ENCODE measurements around the gene TMEM171.

The TMEM171 gene

DNA sequence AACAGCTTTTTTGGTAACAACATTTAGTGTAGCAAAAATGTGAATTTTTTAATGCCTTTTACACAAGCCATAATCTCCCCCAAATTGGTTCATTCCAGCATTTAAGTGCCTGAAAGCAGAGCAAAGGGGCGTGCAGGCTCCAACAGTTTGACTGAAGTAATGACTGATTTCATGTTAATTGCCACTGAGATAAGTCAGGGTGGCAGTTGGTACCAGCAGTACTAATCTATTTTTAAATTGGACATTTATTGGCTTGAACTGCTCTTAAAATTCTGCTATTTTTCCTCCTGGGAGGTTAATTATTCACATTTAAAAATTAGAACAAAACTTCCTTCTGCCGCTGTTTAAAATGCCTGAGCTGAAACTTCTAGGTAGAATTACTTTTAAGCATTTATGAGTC is 12.4 kb downstream of the TMEM171 start:
- Histone ChIP-seq H3K27me3 (ENCODE audit: control insufficient read depth in 1 of 2, insufficient read depth in 2 of 2, low read length in 2 of 2) (no peaks in the 10 kb centered on the region), H3K9ac (ENCODE audit: low read depth in 1 of 2, low read length in 2 of 2) (no peak overlapping the region), H3K9me3 (ENCODE audit: control insufficient read depth in 1 of 2, low read length in 2 of 2) (no peaks in the 10 kb centered on the region), H3K36me3 (ENCODE audit: control insufficient read depth in 1 of 2, insufficient read depth in 2 of 2, low read length in 2 of 2) (peaks cover 0 to 11% of the 10 kb centered on the region in 2 donors), H3K4me1 (ENCODE audit: control insufficient read depth in 1 of 2, insufficient read depth in 2 of 2, low read length in 2 of 2) (peaks cover 56 to 64% of the 10 kb centered on the region in 2 donors), H3K27ac (ENCODE audit: low read depth, low read length) (no peak overlapping the region), H3K4me3 (ENCODE audit: low read depth in 1 of 2, low read length in 2 of 2) (no peak overlapping the region)

DNA sequence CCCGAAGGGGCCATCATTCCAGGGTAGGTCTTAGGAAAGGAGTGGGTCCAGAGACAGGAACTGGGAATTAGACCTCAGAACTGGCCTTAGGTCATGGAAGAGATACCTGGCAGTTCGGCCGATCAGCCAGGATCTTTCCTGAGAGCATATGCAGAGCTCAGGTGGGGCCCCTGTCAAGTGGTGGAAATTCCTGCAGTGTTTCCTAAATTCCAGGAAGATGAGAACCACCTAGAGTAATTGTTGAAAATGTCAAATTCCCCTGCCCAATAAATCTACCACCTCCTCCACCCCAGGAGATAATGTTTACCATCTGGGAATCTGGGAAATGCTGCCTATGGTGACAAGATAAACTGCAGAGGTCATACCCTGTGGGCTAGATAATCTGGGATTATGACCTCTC is 14.6 kb downstream of the TMEM171 start:
- H3K36me3 ChIP-seq (ENCODE audit: control insufficient read depth in 1 of 2, insufficient read depth in 2 of 2, low read length in 2 of 2): peaks cover 0 to 5% of the 10 kb centered on the region in 2 donors
- H3K9ac ChIP-seq (ENCODE audit: low read depth in 1 of 2, low read length in 2 of 2): no peak overlapping the region
- peaks cover 58 to 65% of the 10 kb centered on the region in 2 donors for H3K4me1 ChIP-seq (ENCODE audit: control insufficient read depth in 1 of 2, insufficient read depth in 2 of 2, low read length in 2 of 2)
- H3K9me3 ChIP-seq (ENCODE audit: control insufficient read depth in 1 of 2, low read length in 2 of 2): no peaks in the 10 kb centered on the region
- H3K4me3 ChIP-seq (ENCODE audit: low read depth in 1 of 2, low read length in 2 of 2): no peak overlapping the region
- H3K27me3 ChIP-seq (ENCODE audit: control insufficient read depth in 1 of 2, insufficient read depth in 2 of 2, low read length in 2 of 2): no peaks in the 10 kb centered on the region
- H3K27ac ChIP-seq (ENCODE audit: low read depth, low read length): no peak overlapping the region

DNA sequence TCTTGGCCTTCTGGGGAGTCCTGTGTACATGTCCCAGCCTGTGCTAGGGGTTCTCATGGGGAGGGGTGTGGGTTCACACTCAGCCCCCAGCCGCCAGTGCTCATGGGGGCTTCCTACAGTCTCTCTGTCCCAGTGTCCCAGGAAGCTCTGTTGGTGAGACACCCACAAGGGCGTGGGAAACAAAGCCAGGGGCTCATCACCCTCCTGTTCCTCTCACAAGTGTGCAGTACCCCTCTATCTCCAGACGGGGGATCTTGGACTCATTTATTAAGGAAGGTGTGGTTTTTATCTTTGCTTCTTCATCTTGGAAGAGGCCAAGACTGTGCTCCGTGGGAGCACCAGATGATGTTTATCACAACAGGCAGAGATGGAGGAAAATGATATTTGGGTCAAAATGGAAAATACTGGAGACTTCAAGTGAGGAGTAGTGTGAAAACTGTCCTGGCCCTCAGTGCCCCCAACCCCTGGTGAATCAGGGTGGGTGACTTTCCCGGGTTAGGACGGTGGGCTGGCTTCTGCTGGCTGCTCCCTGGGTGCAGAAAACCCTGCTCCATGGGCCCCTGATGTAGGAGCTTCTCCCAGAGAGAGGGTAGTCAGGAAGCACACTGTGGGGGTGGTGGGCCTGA is 15.2 kb downstream of the TMEM171 start:
- Histone ChIP-seq H3K9me3 (ENCODE audit: control insufficient read depth in 1 of 2, low read length in 2 of 2) (no peaks in the 10 kb centered on the region), H3K36me3 (ENCODE audit: control insufficient read depth in 1 of 2, insufficient read depth in 2 of 2, low read length in 2 of 2) (no peaks in the 10 kb centered on the region), H3K27me3 (ENCODE audit: control insufficient read depth in 1 of 2, insufficient read depth in 2 of 2, low read length in 2 of 2) (no peaks in the 10 kb centered on the region), H3K4me1 (ENCODE audit: control insufficient read depth in 1 of 2, insufficient read depth in 2 of 2, low read length in 2 of 2) (peaks cover 52 to 60% of the 10 kb centered on the region in 2 donors), H3K27ac (ENCODE audit: low read depth, low read length) (no peak overlapping the region), H3K9ac (ENCODE audit: low read depth in 1 of 2, low read length in 2 of 2) (no peak overlapping the region), H3K4me3 (ENCODE audit: low read depth in 1 of 2, low read length in 2 of 2) (no peak overlapping the region)

DNA sequence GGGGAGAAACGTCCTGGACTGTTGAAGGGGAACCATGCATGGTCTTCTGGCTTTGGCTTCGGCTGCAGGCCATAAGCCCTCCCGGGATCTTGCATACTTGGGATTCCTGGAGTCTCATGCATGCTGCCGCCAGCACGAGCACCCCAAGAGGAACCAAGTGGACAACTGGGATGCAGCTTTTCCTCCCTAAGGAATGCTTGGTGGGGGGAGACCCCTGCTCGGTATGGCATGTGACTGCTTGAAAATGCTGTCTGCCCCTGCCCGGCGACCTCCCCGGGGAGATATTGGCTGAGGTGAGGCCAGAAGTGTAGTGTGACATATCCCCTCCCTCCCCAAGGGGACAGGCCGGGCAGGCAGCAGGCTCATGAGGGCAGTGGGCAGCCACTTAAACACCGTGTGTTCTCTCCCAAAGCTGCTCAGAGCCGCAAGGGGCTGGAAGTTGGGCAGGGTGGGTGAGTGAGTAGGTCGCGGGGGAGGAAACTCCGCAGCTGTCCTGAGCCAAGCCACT is 15.7 kb downstream of the TMEM171 start:
- Histone ChIP-seq H3K9ac (ENCODE audit: low read depth in 1 of 2, low read length in 2 of 2) (no peak overlapping the region), H3K27ac (ENCODE audit: low read depth, low read length) (no peak overlapping the region), H3K4me1 (ENCODE audit: control insufficient read depth in 1 of 2, insufficient read depth in 2 of 2, low read length in 2 of 2) (peaks cover 48 to 54% of the 10 kb centered on the region in 2 donors), H3K27me3 (ENCODE audit: control insufficient read depth in 1 of 2, insufficient read depth in 2 of 2, low read length in 2 of 2) (no peaks in the 10 kb centered on the region), H3K9me3 (ENCODE audit: control insufficient read depth in 1 of 2, low read length in 2 of 2) (no peaks in the 10 kb centered on the region), H3K36me3 (ENCODE audit: control insufficient read depth in 1 of 2, insufficient read depth in 2 of 2, low read length in 2 of 2) (no peaks in the 10 kb centered on the region), H3K4me3 (ENCODE audit: low read depth in 1 of 2, low read length in 2 of 2) (no peak overlapping the region)

DNA sequence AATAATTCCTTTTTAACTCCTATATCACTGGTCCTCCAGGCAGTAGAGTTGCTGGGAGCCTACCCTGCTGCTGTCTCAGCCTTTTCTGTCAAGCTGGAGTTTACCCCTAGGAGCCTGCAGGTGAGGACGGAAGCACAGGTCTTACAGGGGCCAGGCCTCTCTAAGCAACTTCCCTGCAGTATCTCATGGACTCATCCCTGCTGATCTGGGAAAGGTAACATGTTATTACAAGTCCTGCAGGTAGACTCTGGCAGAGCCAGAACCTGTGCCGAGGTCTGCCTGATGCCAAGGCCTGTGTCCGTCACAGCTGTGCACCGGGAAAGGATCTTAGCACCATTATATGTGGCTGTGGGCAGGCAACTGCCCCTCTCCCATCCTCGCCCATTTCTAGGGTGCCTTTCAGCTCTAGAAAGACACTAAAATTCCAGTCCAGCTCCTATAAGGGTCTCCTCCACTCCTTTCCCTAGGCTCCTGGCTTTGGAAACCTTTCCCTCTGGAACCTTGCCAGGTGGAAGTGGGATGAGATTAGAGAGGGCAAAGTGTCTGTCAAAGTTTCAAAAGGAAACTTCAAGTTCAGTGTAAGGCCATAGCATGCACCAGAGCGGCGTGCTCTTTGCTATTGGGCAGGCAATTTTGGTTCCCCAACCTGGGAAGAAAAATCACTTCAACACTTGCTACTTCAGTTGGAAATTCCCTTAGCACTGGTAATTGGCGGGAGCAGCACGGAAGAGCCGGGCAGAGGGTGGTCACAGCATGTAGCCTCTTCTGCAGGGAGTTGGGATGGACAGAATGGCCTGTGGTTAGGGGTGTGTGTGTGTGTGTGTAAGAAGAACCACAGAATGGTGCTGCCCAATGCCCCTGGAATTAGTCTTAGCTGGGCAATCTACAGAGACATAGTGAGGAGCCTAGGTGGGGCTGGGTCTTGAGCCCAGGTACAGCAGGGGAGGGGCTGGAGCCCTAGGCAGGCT is 17.5 kb downstream of the TMEM171 start:
- Histone ChIP-seq H3K27ac (ENCODE audit: low read depth, low read length) (no peak overlapping the region), H3K27me3 (ENCODE audit: control insufficient read depth in 1 of 2, insufficient read depth in 2 of 2, low read length in 2 of 2) (no peaks in the 10 kb centered on the region)

DNA sequence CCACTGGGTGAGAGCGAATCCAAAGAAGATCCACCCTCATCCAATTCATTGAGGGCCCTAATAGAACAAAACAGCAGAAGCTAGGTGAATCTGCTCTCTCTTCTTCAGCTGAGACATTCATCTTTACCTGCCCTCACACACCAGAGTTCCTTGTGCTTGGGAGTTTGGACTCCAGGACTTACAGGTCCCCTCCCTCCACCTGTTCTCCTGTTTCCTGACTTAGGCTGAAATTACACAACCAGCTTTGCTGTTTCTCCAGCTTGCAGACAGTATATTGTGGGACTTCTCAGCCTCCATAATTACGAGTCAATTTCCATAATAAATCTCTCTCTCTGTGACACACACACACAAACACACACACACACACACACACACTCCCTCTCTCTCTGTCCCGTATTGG is 19.1 kb downstream of the TMEM171 start:
- Histone ChIP-seq H3K4me1 (ENCODE audit: control insufficient read depth in 1 of 2, insufficient read depth in 2 of 2, low read length in 2 of 2) (peaks cover 31% of the 10 kb centered on the region in 2 donors), H3K36me3 (ENCODE audit: control insufficient read depth in 1 of 2, insufficient read depth in 2 of 2, low read length in 2 of 2) (no peaks in the 10 kb centered on the region), H3K4me3 (ENCODE audit: low read depth in 1 of 2, low read length in 2 of 2) (no peak overlapping the region), H3K27ac (ENCODE audit: low read depth, low read length) (no peak overlapping the region), H3K9ac (ENCODE audit: low read depth in 1 of 2, low read length in 2 of 2) (no peak overlapping the region), H3K27me3 (ENCODE audit: control insufficient read depth in 1 of 2, insufficient read depth in 2 of 2, low read length in 2 of 2) (no peaks in the 10 kb centered on the region), H3K9me3 (ENCODE audit: control insufficient read depth in 1 of 2, low read length in 2 of 2) (no peaks in the 10 kb centered on the region)

More for the DNA sequence above, 17.5 kb downstream of the TMEM171 start:
- H3K9ac ChIP-seq (ENCODE audit: low read depth in 1 of 2, low read length in 2 of 2): peak overlapping the region in 1 of 2 donors; percentile 25
- no peaks in the 10 kb centered on the region for H3K9me3 ChIP-seq (ENCODE audit: control insufficient read depth in 1 of 2, low read length in 2 of 2)
- peaks cover 36 to 42% of the 10 kb centered on the region in 2 donors for H3K4me1 ChIP-seq (ENCODE audit: control insufficient read depth in 1 of 2, insufficient read depth in 2 of 2, low read length in 2 of 2)
- no peak overlapping the region for H3K4me3 ChIP-seq (ENCODE audit: low read depth in 1 of 2, low read length in 2 of 2)
- no peaks in the 10 kb centered on the region for H3K36me3 ChIP-seq (ENCODE audit: control insufficient read depth in 1 of 2, insufficient read depth in 2 of 2, low read length in 2 of 2)

DNA sequence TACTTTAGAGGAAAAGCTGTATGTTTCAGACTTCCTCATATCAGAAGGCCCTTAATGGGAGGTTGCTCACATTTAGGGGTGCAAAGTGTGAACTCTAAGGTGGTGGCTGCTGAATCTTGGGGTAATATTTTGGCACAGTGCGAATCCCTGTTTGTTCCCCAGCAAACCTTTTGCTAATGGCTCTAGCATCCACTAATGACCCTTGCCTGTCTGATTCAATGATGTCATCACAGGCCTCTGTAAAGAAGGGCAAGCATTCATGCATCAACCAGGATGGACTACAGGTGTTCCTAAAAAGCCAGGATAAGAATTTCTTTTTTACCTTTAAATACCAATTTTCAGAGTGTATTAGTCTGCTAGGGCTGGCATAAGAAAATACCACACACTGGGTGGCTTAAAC is 20.4 kb downstream of the TMEM171 start:
- Histone ChIP-seq H3K27ac (ENCODE audit: low read depth, low read length) (no peak overlapping the region), H3K4me3 (ENCODE audit: low read depth in 1 of 2, low read length in 2 of 2) (no peak overlapping the region), H3K36me3 (ENCODE audit: control insufficient read depth in 1 of 2, insufficient read depth in 2 of 2, low read length in 2 of 2) (no peaks in the 10 kb centered on the region), H3K9me3 (ENCODE audit: control insufficient read depth in 1 of 2, low read length in 2 of 2) (no peaks in the 10 kb centered on the region), H3K4me1 (ENCODE audit: control insufficient read depth in 1 of 2, insufficient read depth in 2 of 2, low read length in 2 of 2) (peaks cover 23 to 26% of the 10 kb centered on the region in 2 donors), H3K9ac (ENCODE audit: low read depth in 1 of 2, low read length in 2 of 2) (no peak overlapping the region), H3K27me3 (ENCODE audit: control insufficient read depth in 1 of 2, insufficient read depth in 2 of 2, low read length in 2 of 2) (no peaks in the 10 kb centered on the region)

DNA sequence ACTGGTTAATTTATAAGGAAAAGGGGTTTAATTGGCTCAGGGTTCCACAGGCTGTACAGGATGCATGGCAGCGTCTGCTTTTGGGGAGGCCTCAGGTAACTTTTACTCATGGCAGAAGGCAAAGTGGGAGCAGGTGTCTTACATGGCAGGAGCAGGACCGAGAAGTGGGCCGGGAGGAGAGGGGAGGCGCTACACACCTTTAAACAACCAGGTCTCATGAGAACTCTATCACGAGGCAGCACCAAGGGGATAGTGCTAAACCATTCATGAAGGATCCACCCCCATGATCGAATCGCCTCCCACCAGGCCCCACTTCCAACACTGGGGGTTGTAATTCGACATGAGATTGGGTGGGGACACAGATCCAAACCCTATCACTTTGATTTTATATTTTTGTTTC is 21.7 kb downstream of the TMEM171 start:
- peaks cover 14% of the 10 kb centered on the region in 2 donors for H3K4me1 ChIP-seq (ENCODE audit: control insufficient read depth in 1 of 2, insufficient read depth in 2 of 2, low read length in 2 of 2)
- H3K27me3 ChIP-seq (ENCODE audit: control insufficient read depth in 1 of 2, insufficient read depth in 2 of 2, low read length in 2 of 2): no peaks in the 10 kb centered on the region
- H3K9ac ChIP-seq (ENCODE audit: low read depth in 1 of 2, low read length in 2 of 2): no peak overlapping the region
- H3K36me3 ChIP-seq (ENCODE audit: control insufficient read depth in 1 of 2, insufficient read depth in 2 of 2, low read length in 2 of 2): no peaks in the 10 kb centered on the region
- no peaks in the 10 kb centered on the region for H3K9me3 ChIP-seq (ENCODE audit: control insufficient read depth in 1 of 2, low read length in 2 of 2)
- no peak overlapping the region for H3K4me3 ChIP-seq (ENCODE audit: low read depth in 1 of 2, low read length in 2 of 2)
- H3K27ac ChIP-seq (ENCODE audit: low read depth, low read length): no peak overlapping the region

DNA sequence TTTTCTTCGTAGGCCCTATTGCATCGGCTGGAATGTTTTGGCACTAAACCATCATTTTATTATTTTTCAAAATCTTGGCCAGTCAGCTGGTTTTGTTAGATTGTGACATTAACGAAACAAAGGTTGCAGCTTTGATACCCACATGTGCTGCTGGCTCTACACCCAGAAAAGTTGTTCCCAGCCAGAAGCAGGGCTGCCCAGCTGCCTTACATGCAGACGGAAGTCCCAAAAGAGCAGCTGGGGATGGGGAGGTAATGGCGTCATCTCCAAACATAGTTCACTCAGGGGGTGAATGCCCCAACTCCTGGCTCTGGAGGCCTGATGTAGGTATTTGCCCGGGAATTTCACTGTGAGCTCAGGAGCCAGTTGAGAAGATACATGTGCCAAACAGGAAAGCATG is 23.3 kb downstream of the TMEM171 start:
- H3K4me1 ChIP-seq (ENCODE audit: control insufficient read depth in 1 of 2, insufficient read depth in 2 of 2, low read length in 2 of 2): peaks cover 0 to 4% of the 10 kb centered on the region in 2 donors
- H3K27me3 ChIP-seq (ENCODE audit: control insufficient read depth in 1 of 2, insufficient read depth in 2 of 2, low read length in 2 of 2): no peaks in the 10 kb centered on the region
- H3K9me3 ChIP-seq (ENCODE audit: control insufficient read depth in 1 of 2, low read length in 2 of 2): no peaks in the 10 kb centered on the region
- no peaks in the 10 kb centered on the region for H3K36me3 ChIP-seq (ENCODE audit: control insufficient read depth in 1 of 2, insufficient read depth in 2 of 2, low read length in 2 of 2)
- no peak overlapping the region for H3K27ac ChIP-seq (ENCODE audit: low read depth, low read length)
- H3K4me3 ChIP-seq (ENCODE audit: low read depth in 1 of 2, low read length in 2 of 2): no peak overlapping the region
- no peak overlapping the region for H3K9ac ChIP-seq (ENCODE audit: low read depth in 1 of 2, low read length in 2 of 2)

DNA sequence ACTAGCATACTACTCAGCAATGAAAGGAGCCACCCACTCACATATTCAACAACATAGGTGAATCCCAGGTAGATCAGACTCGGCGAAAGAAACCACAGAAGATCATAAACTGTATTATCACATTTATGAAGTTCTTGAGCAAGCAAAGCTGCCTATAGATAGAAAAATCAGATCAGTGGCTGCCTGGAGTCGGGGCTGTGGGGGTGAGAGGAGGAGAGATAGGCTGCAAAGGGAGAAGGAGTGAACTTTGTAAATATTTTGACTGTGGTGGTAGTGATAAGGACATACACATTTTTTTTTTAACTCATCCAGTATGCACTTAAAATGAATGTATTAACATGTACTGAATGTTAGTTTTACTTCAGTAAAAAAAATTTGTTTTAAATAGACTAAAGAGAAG is 29.2 kb downstream of the TMEM171 start:
- Histone ChIP-seq H3K4me1 (ENCODE audit: control insufficient read depth in 1 of 2, insufficient read depth in 2 of 2, low read length in 2 of 2) (peaks cover 10 to 25% of the 10 kb centered on the region in 2 donors), H3K36me3 (ENCODE audit: control insufficient read depth in 1 of 2, insufficient read depth in 2 of 2, low read length in 2 of 2) (no peaks in the 10 kb centered on the region), H3K9ac (ENCODE audit: low read depth in 1 of 2, low read length in 2 of 2) (no peak overlapping the region)

More for the DNA sequence above, 29.2 kb downstream of the TMEM171 start:
- no peaks in the 10 kb centered on the region for H3K9me3 ChIP-seq (ENCODE audit: control insufficient read depth in 1 of 2, low read length in 2 of 2)
- H3K4me3 ChIP-seq (ENCODE audit: low read depth in 1 of 2, low read length in 2 of 2): no peak overlapping the region
- no peaks in the 10 kb centered on the region for H3K27me3 ChIP-seq (ENCODE audit: control insufficient read depth in 1 of 2, insufficient read depth in 2 of 2, low read length in 2 of 2)
- no peak overlapping the region for H3K27ac ChIP-seq (ENCODE audit: low read depth, low read length)

Measured in duodenal mucosa (tissue), 2 donors.